HG03432 (cell line): Measurements from ENCODE around the gene CR1.
"Not testable (repeated sequence)": the region's sequence is repeated elsewhere in the genome, so short reads cannot be mapped to it uniquely, and the experiment has no call there.

Experiments used
- ATAC-seq: cut with Tn5 transposase; IDR thresholded peaks from one replicate; pipeline ENCODE4 v1.9.1; 2021; ENCODE audit warnings: mild to moderate bottlenecking, moderate library complexity; ENCODE audit not compliant: unreplicated experiment

The CR1 gene

DNA sequence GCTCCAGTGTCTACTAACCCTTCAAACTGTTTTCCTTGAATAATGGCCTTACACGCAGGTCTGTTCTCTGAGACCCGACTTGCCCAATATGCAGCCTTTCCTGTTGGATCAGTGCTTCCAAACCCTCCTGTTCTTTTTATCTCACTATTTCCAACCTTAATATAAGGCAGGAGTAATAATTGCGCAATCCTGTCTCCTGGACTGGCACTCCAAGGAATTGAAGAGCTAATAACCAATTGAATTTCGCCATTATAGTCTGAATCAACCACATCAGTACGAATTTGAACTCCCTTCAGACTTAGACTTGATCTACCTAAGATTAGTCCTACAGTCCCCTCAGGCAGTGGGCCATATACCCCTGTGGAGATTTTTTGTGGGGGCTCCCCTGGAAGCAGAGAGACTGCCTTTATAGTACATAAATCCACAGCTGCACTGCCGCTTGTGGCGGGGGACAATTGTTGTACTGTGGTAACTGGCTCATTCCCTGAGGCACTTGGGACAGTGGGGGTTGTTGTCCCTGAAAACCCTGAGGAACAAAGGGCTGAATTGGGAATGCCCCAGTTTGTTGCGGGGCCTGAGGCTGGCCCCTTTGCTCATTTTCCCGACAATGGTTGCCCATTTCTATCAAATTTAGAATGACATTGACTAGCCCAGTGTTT is 142.7 kb downstream of the CR1 start:
- not testable (repeated sequence) for ATAC-seq

DNA sequence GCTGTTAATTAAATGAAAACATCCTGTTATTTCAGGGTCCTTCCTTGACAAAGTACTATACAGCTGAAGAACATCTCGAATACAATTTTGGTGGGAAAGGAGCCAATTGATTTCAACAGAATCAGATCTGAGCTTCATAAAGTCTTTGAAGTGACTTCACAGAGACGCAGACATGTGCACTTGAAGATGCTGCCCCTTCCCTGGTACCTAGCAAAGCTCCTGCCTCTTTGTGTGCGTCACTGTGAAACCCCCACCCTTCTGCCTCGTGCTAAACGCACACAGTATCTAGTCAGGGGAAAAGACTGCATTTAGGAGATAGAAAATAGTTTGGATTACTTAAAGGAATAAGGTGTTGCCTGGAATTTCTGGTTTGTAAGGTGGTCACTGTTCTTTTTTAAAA is 143.4 kb downstream of the CR1 start:
- ATAC-seq: not testable (repeated sequence)

DNA sequence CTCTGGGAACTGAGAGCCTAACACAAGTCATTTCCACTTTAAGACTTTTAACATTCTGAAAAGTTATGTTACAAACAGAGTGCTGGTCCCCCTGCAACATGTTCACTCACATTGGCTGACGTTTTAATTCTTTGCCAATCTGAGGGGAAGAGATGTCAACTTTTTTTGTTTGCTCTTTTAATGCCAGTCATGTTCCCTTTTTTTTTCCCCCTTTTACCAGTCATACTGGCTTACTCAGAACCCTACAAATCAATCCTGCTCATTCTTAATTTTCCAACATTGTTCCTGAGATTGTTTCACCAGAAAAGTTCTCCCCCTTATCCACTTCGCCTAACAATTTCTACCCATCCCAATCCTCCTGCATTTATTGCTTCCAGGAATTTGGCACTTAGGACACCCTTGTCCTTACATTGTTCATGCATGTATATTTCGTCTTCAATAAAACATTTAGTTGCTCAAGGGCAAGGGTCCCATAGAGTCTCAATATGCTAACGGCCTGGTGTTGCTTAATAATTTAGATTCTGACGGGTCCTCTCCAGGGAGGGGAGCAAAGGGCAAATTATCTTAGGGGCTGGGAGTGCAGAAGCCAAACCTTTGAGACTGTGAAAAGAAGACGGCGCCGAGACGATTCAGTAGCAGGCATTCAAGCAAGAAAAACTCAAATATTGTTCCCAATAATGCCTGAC is 148.4 kb downstream of the CR1 start:
- no peak for ATAC-seq

DNA sequence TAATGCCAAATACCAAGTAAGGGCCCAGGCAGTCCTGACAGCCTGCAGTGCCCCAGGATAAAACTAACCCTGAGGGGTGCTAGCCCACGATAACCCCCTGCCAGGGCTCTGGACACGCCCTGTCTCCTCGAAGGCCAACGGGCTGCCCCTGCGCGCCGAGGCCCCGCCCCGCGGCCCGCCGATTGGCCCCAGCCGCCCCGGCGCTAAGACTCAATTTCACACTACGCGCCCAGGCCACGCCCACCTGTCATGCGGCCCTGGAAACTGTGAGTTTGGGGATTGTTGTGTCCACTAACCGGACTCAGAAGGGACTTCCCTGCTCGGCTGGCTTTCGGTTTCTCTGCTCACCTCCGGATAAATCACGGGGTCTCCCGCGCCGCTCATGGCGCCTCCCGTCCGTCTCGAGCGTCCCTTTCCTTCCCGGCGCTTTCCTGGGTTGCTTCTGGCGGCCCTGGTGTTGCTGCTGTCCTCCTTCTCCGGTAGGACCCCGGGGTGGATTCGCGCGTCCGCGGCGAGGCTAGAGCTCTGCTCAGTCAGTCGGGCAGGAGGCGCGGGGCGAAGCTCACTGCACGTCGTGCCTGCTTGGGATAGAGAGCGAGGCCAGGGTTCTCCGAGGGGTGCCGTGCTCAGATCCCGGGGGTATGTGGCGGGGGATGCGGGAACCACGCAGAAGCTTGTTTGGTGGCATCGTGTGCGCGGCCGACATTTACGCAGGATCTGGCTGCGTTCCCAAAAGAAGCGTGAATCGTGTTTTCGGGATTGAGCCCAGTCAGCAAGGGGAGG is 149.1 kb downstream of the CR1 start, which contains the start of gene CR1L:
TSS of gene CR1L (plus strand) at position 282 of the 783 bp plus-strand sequence. CDS start at position 383, 101 bp downstream.
- ATAC-seq: peak; percentile 94

DNA sequence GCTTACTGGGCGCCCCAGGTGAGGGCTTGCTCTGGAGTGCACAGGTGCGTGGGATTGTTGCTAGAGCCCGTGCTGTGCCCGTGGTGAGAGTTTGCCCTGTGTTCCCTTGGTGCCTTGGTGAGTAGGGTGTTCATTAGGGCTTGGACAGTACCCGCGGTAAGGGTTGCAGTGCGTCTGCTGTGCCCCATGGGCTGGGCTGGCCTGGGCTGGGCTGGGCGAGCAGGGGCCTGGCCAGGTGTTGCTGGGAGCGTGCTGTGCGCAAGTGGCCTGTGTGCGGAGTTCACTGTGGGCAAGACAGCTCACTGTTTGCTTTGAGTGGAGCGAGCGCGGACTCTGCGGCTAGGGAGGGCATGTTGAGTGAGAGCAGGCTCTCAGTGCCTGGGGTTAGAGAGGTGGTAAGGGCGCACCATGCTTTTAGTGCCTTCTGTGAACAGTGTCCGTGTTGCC is 149.7 kb downstream of the CR1 start:
- no peak for ATAC-seq

DNA sequence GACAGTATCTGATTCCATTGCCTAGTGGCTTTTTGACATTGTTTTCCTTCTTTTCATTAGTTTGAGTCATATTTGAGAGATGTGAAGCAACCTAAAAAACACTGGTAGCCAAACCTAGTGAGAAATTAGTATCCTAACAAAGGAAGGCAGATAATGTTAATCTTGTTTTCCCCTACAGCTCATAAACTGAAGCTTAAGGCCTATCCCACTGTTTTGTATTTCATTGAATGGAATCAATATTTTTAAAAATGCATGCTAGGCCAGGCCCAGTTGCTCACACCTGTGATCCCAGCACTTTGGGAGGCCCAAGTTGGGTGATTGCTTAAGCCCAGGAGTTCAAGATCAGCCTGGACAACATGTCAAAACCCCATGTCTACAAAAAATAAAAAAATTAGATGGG is 150.2 kb downstream of the CR1 start:
- ATAC-seq: no peak

DNA sequence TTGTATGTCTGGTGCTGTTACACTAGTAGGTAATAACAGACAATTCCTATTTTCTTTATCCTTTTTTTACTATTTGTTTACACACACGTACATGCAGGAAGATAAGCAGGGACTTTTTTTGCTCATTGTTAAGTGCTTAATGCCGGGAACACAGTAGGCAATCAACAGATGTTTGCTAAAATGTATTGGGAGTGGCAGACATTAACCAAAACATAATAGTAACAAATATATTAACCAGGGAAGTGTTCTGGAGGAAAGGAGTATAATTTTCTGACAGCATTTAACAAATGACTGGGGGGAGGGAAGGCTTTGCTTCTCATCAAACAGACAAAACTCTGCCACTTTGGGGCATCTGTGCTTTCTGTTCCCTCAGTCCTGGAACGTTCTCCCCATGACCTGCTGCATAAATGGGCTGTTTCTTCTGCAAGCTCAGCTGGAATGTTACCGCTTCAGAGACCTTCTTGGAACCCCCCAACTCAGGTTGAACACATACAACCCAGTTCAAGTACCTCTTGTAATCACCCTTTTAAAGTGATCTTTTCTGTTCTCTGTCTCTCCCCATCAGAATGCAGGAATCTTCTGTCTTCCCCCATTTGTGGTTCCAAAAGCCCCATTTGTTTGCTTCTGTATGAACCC is 151.1 kb downstream of the CR1 start:
- ATAC-seq: no peak

DNA sequence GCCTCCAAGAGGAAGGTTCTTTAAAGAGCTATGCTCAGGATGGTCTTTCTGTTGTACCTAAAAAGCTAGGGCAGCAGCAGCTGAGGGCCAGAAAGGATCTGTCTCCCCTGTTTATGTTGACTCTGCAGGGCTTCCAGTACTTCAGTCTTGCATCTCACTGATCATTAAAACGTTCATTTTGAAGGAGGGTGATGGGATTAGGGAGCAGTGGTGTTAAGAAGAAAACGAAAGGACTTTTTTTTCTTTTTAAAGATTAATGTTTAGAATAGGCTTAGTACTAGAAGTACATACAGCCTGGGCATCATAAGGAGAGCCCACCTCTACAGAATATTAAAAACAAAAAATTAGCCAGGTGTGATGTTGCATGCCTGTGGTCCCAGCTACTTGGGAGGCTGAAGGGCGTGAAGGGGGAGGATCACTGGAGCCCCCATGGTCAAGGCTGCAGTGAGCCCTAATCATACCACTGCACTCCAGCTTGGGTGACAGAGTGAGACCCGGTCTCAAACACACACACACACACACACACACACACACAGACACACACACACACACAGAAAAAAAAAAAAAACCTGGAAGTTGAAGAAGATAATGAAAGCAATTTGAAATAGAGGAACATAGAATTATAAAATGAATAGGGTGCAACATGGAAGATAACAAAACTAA is 151.8 kb downstream of the CR1 start:
- ATAC-seq: no peak

DNA sequence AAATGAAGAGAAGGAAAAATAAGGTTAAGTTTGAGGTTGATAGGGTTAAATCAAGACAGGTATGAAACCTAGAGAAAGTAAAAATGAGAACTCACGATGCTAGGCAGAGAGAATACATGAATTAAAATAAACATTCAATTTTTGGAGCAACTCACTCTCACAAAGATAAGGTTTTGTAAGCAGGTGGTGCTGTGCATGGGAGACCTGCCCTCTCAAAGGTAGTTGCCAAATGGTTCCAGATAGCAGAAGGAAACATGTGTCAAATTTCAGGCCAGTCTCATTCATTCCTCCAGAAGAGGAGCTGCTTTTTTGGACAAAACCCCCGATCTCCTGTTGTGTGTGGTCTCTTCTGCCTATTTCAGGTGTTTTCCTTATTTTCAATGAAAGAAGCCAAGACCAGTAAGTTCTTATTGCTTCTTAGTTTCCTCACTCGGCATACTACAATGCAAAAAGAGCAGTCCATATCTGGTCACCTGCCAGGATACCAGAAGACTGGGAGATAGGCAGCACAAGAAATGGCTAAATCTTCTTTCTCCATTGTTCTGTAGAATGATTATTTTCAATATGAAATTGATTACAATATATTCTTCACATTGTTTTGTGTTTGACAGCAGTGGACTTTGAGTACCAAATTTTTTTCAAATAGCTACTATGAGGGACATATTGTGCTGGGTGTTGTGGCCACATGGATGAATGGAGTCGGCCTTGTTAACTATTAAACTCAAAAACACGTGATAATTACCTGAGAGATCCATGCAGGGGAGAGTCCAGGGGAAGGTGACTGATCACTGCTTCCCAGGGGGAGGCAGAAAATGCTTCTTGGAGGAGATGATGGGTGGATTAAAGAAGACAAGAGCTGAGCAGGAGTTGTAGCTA is 152.6 kb downstream of the CR1 start:
- no peak for ATAC-seq

DNA sequence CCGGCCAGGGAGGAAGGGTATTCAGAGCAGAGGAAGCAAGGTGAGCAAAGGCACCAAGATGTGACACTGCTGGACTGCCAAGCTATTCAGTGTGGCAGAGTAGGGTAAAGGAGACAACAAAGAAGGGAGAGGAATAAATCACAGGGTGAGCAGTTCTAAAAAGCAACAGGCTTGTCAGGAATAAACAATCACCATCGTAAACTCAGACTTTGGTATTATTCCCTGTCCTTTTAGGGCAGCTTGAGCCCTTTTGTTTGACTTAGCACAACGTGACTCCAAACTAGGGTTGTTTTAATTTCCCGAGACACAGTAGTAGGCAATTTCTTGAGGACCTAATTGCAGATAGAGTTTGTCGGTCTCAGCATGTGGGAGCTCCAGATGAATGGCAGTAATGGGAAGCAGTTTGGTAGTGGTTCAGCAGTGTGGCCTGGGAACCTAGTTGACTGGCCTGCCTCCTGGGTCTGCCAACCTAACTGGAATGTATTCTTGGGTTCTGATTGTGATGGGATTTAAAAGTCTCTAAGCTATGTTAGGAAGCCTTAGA is 153.3 kb downstream of the CR1 start:
- no peak for ATAC-seq

DNA sequence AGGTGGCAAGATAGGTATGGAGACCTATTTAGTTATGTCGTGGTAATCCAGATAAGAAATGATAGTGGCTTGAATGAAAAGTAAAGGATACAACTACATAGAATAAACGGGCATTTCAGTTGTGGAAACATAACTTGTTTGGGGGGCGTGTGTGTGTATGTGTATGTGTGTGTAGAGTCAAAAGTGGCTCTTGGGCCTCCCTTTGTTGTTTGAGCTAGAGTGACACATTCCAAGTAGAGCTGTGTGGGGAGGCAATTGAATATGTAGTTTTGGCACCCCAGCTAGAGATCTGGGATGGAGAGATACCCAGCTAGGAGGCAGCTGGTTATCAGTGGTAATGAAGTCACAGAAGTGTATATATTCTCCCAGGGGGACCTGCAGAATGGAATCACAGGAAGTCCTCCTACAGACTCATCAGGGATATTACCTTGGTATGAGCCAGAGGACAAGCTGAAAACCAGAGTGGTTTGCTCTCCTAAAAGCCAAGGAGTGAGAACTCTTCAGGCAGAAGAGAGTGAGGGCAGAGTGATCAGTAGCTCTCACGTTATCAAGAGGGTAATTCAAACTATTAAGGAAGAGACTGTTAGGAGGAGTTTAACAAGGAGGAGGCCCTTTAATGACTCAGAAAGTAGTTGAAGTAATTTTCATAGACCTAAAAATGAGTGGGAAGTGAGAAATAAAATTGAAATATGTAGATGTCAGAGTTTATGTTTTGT is 154.1 kb downstream of the CR1 start:
- ATAC-seq: no peak

DNA sequence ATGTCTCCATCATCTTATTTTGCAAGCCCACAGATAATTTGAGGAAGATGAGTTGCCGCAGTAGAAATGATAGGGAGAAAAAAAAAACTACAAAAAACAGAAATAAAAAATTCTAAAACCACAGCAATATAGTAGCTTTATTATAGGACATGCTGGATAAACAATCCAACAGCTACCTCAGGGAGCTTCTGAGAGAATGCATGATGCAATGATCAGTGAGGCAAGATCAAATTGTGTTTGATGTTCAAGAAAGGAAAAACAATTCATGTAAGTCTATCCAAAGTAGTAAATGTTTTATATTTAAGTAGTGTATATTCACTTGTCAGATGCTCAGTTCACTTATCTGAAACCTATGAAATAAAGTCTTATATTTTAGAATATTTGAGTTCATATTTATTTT is 155.6 kb downstream of the CR1 start:
- ATAC-seq: no peak

DNA sequence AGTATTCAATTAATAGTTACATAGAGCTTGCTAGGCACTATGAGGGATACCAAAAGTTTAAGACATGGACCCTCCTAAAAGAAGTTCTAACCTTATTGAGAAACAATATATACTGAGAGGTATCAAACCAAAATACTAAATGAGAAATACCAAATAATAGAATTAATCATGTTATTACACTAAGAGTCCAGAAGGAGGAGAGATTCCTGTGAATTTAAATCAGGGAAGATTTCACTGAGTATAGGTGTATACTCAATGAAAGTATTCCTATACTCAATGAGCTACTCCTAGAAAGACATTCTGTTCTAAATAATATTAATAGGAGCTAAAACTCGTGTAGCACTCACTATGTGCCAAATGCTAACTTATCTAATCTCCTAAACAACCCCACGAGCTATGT is 158.4 kb downstream of the CR1 start:
- no peak for ATAC-seq

DNA sequence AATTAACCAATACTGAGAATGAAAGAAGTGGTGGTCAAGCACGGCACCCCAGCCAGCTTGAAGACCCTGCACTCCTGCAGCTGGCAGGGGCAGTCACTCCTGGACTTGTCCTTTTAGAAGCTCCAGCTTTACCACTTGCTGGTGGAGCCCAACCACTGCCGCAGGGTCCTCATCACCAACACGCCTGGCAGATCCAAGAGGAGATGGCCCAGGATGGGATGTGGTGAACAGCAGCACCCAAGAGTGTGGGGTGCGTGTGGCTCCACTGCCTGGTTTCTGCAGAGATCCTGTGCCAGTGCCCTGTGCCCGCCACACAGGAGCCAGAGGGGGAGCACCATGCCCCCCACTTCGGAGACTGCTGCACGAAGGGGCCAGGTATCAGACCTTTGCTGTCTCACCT is 162.5 kb downstream of the CR1 start:
- ATAC-seq: no peak

DNA sequence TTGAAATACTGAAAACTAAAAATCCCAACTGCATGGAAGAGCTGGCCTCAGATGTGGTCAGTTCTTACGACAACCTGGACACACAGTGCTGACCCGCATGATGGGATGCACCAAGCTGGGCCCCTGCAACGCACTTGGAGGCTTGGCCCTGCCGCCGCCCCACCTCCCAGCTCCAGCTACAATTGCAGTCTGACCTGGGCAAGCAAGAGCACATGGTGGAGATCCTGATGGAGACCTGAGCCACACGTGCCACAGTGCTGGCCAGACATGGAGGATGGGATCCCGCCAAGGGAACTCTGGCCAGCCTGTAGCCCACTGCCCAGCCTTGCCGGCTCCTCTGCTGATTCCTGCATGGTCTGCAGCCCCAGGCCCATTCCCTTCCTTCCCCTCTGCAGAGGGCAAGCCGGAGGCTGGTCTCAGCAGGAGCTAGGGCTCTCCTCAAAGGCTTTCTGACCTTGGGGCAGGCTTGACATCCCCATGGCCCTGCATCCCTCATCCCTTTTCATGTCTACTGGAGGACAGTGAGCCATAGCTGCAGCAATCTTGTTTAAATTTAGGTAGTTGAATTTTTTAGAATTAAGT is 163.0 kb downstream of the CR1 start:
- no peak for ATAC-seq

DNA sequence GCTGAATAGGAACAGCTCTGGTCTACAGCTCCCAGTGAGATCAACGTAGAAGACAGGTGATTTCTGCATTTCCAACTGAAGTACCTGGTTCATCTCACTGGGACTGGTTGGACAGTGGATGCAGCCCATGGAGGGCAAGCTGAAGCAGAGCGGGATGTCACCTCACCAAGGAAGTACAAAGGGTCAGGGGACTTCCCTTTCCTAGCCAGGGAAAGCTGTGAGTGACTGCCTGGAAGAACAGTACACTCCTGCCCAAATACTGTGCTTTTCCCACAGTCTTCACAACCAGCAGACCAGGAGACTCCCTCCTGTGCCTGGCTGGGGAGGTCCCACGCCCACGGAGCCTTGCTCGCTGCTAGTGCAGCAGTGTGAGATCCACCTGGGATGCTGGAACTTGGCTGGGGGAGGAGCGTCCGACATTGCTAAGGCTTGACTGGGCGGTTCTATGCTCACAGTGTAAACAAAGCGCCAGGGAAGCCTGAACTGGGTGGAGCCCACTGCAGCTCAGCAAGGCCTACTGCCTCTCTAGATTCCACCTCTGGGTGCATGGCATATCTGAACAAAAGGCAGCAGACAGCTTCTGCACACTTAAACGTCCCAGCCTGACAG is 163.7 kb downstream of the CR1 start:
- ATAC-seq: no peak

DNA sequence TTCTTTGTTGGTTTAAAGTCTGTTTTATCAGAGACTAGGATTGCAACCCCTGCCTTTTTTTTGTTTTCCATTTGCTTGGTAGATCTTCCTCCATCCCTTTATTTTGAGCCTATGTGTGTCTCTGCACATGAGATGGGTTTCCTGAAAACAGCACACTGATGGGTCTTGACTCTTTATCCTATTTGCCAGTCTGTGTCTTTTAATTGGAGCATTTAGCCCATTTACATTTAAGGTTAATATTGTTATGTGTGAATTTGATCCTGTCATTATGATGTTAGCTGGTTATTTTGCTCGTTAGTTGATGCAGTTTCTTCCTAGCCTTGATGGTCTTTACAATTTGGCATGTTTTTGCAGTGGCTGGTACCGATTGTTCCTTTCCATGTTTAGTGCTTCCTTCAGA is 165.5 kb downstream of the CR1 start:
- not testable (repeated sequence) for ATAC-seq

DNA sequence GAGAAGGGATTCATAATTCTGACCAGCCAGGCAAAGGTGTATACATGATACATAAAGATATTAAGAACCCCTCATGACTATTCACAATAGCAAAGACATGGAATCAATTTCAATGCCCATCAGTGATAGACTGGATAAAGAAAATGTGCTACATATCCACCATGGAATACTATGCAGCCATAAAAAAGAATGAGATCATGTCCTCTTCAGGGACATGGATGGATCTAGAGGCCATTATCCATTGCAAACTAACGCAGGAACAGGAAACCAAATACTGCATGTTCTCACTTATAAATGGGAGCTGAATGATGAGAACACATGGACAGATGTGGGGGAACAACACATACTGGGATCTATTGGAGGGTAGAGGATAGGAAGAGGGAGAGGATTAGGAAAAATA is 170.4 kb downstream of the CR1 start:
- no peak for ATAC-seq
